Measurements from ENCODE around the gene MXD1. TPM values are rescaled to one million over a fixed set of nuclear protein-coding genes. Genes with fewer than 3 reads are reported as not detected.

Gene MXD1
- total and polyA plus RNA-seq, 2 donors (not counting 1 experiment from before 2014, with no cell fraction given) = 16.0 to 20.6 TPM

GRCh38 chr2:69943843-69944525, 29.1 kb downstream of the MXD1 start:
- H3K9ac ChIP-seq (ENCODE audit: low read length) = no peak overlapping the region
- H2AFZ ChIP-seq (ENCODE audit: insufficient read depth, low read depth, low read length, poor library complexity, severe bottlenecking) = no peak overlapping the region
- ChIA-PET CTCF (interaction anchor here (1.0 kb wide), 1 partner anchor 20 kb away, joined by 3 read pairs; no protein-coding TSS in a partner anchor), POLR2A (interaction anchor here (0.5 kb wide), 1 partner anchor 127 kb away, joined by 3 read pairs; no protein-coding TSS in a partner anchor)
- Mint-ChIP-seq H3K4me1 (peaks cover 7% of the 10 kb centered on the region), H3K4me3 (no peak overlapping the region), H3K27ac (no peak overlapping the region), H3K9me3 (ENCODE audit: insufficient read depth) (no peaks in the 10 kb centered on the region), H3K27me3 (no peaks in the 10 kb centered on the region)
- H3K4me3 ChIP-seq (ENCODE audit: control extremely low read depth in 1 of 5, extremely low read depth in 1 of 5, insufficient read depth in 1 of 5, low read depth in 2 of 5, low read length in 4 of 5) = no peak overlapping the region
- ATAC-seq (ENCODE audit: low read depth) = no peak
- no peaks in the 10 kb centered on the region for H3K9me3 ChIP-seq (ENCODE audit: control extremely low read depth in 1 of 3, control insufficient read depth in 2 of 3, insufficient read depth in 1 of 3, low read length in 2 of 3)
- peaks cover 0 to 23% of the 10 kb centered on the region in 2 experiments for H3K36me3 ChIP-seq (replicated peaks in 1 of 2; ENCODE audit: control extremely low read depth in 1 of 2, control insufficient read depth in 1 of 2, extremely low read depth in 1 of 2, insufficient read depth in 2 of 2, low read length in 1 of 2)
- H3K79me2 ChIP-seq (ENCODE audit: control insufficient read depth, insufficient read depth, low read length) = no peaks in the 10 kb centered on the region
- no peak for DNase-seq
- 54% methylated on average over 5 of the region's 9 CpGs for WGBS (ENCODE audit: insufficient coverage)
- peaks cover 0 to 8% of the 10 kb centered on the region in 2 donors for H3K4me1 ChIP-seq (ENCODE audit: control insufficient read depth in 2 of 2, insufficient read depth in 2 of 2, low read length in 2 of 2)
- H3K27me3 ChIP-seq (replicated peaks in 1 of 4; ENCODE audit: control extremely low read depth in 1 of 4, control insufficient read depth in 3 of 4, insufficient read depth in 4 of 4, low read length in 3 of 4) = no peaks in the 10 kb centered on the region
- no peak overlapping the region for H3K4me2 ChIP-seq (replicated peaks; ENCODE audit: low read depth, low read length, poor library complexity, severe bottlenecking)
- intact Hi-C loops (cut with micrococcal nuclease) = no loop called here
- no peaks in the 10 kb centered on the region for H4K20me1 ChIP-seq (ENCODE audit: control insufficient read depth, insufficient read depth, low read length, poor library complexity, severe bottlenecking)
- no peak for TF ChIP-seq CTCF (IDR thresholded peaks at IDR 0.05)
- no peak for TF ChIP-seq EZH2 (IDR thresholded peaks at IDR 0.05; ENCODE audit: borderline replicate concordance, insufficient read depth, low read depth, low read length, poor library complexity, severe bottlenecking)
- H3K27ac ChIP-seq (ENCODE audit: low read length in 2 of 2) = no peak overlapping the region

GRCh38 chr2:69944756-69945155, 29.8 kb downstream of the MXD1 start:
- H3K27ac ChIP-seq (ENCODE audit: low read length in 2 of 2) = no peak overlapping the region
- intact Hi-C loops (cut with micrococcal nuclease) = no loop called here
- ATAC-seq (ENCODE audit: low read depth) (no peak), DNase-seq (no peak)
- CTCF ChIA-PET = interaction anchor here (1.0 kb wide), 1 partner anchor 21 kb away, joined by 3 read pairs; no protein-coding TSS in a partner anchor
- peaks cover 0 to 8% of the 10 kb centered on the region in 2 donors for H3K4me1 ChIP-seq (ENCODE audit: control insufficient read depth in 2 of 2, insufficient read depth in 2 of 2, low read length in 2 of 2)
- no peak overlapping the region for H3K4me2 ChIP-seq (replicated peaks; ENCODE audit: low read depth, low read length, poor library complexity, severe bottlenecking)
- Mint-ChIP-seq H3K4me1 (peaks cover 7% of the 10 kb centered on the region), H3K9me3 (ENCODE audit: insufficient read depth) (no peaks in the 10 kb centered on the region), H3K27ac (no peak overlapping the region), H3K4me3 (no peak overlapping the region), H3K27me3 (no peaks in the 10 kb centered on the region)
- H3K9ac ChIP-seq (ENCODE audit: low read length) = no peak overlapping the region
- H3K36me3 ChIP-seq (replicated peaks in 1 of 2; ENCODE audit: control extremely low read depth in 1 of 2, control insufficient read depth in 1 of 2, extremely low read depth in 1 of 2, insufficient read depth in 2 of 2, low read length in 1 of 2) = peaks cover 0 to 17% of the 10 kb centered on the region in 2 experiments
- POLR2A ChIA-PET = interaction anchor here (0.5 kb wide), 1 partner anchor 126 kb away, joined by 3 read pairs; no protein-coding TSS in a partner anchor
- whole genome bisulfite sequencing (ENCODE audit: insufficient coverage) = 95% methylated on average over 6 of the region's 7 CpGs
- TF ChIP-seq EZH2 (IDR thresholded peaks at IDR 0.05; ENCODE audit: borderline replicate concordance, insufficient read depth, low read depth, low read length, poor library complexity, severe bottlenecking) = no peak
- no peak for TF ChIP-seq CTCF (IDR thresholded peaks at IDR 0.05)
- no peak overlapping the region for H2AFZ ChIP-seq (ENCODE audit: insufficient read depth, low read depth, low read length, poor library complexity, severe bottlenecking)
- no peaks in the 10 kb centered on the region for H3K27me3 ChIP-seq (replicated peaks in 1 of 4; ENCODE audit: control extremely low read depth in 1 of 4, control insufficient read depth in 3 of 4, insufficient read depth in 4 of 4, low read length in 3 of 4)
- H3K79me2 ChIP-seq (ENCODE audit: control insufficient read depth, insufficient read depth, low read length) = no peaks in the 10 kb centered on the region
- H4K20me1 ChIP-seq (ENCODE audit: control insufficient read depth, insufficient read depth, low read length, poor library complexity, severe bottlenecking) = no peaks in the 10 kb centered on the region
- no peaks in the 10 kb centered on the region for H3K9me3 ChIP-seq (ENCODE audit: control extremely low read depth in 1 of 3, control insufficient read depth in 2 of 3, insufficient read depth in 1 of 3, low read length in 2 of 3)
- no peak overlapping the region for H3K4me3 ChIP-seq (ENCODE audit: control extremely low read depth in 1 of 5, extremely low read depth in 1 of 5, insufficient read depth in 1 of 5, low read depth in 2 of 5, low read length in 4 of 5)
